ENCODE measurements around the gene C1QTNF3.

Gene C1QTNF3

GRCh38 chr5:33985447-33985846, 57.6 kb downstream of the C1QTNF3 start:
- H3K4me3 ChIP-seq (ENCODE audit: low read length) = no peak overlapping the region
- peaks cover 3% of the 10 kb centered on the region for H3K4me1 ChIP-seq (ENCODE audit: control insufficient read depth, insufficient read depth, low read length)
- H3K9me3 ChIP-seq (replicated peaks; ENCODE audit: low read length) = no peaks in the 10 kb centered on the region
- H3K9ac ChIP-seq (ENCODE audit: low read depth, low read length) = no peak overlapping the region
- no peak overlapping the region for H3K4me2 ChIP-seq (ENCODE audit: low read length)
- peaks cover 19% of the 10 kb centered on the region for H3K36me3 ChIP-seq (ENCODE audit: insufficient read depth, low read length)
- H3K27me3 ChIP-seq (ENCODE audit: control insufficient read depth, insufficient read depth, low read length) = no peaks in the 10 kb centered on the region

GRCh38 chr5:33984671-33985124, 58.3 kb downstream of the C1QTNF3 start, which contains the start of gene SLC45A2:
TSS of gene SLC45A2 (minus strand) at chr5:33984693. CDS start at chr5:33984583, 110 bp downstream.
- no peak within 1 kb of the TSS for H3K4me3 ChIP-seq (ENCODE audit: low read length)
- no peak within 1 kb of the TSS for H3K4me2 ChIP-seq (ENCODE audit: low read length)
- H3K27me3 ChIP-seq (ENCODE audit: control insufficient read depth, insufficient read depth, low read length) = no peaks in the 10 kb centered on the region
- peaks cover 19% of the 10 kb centered on the region for H3K36me3 ChIP-seq (ENCODE audit: insufficient read depth, low read length)
- peaks cover 3% of the 10 kb centered on the region for H3K4me1 ChIP-seq (ENCODE audit: control insufficient read depth, insufficient read depth, low read length)
- H3K9me3 ChIP-seq (replicated peaks; ENCODE audit: low read length) = no peaks in the 10 kb centered on the region
- no peak within 1 kb of the TSS for H3K9ac ChIP-seq (ENCODE audit: low read depth, low read length)

- Histone ChIP-seq H3K36me3 (ENCODE audit: insufficient read depth, low read length) (peaks cover 16% of the 10 kb centered on the region), H3K27me3 (ENCODE audit: control insufficient read depth, insufficient read depth, low read length) (no peaks in the 10 kb centered on the region), H3K4me3 (ENCODE audit: low read length) (no peak overlapping the region), H3K4me2 (ENCODE audit: low read length) (no peak overlapping the region), H3K9ac (ENCODE audit: low read depth, low read length) (no peak overlapping the region), H3K9me3 (replicated peaks; ENCODE audit: low read length) (no peaks in the 10 kb centered on the region), H3K4me1 (ENCODE audit: control insufficient read depth, insufficient read depth, low read length) (peaks cover 3% of the 10 kb centered on the region)
Observed at GRCh38 chr5:33984178-33984577, 58.8 kb downstream of the C1QTNF3 start.

GRCh38 chr5:33981408-33982162, 61.4 kb downstream of the C1QTNF3 start:
- Histone ChIP-seq H3K4me3 (ENCODE audit: low read length) (no peak overlapping the region), H3K27me3 (ENCODE audit: control insufficient read depth, insufficient read depth, low read length) (no peaks in the 10 kb centered on the region), H3K9me3 (replicated peaks; ENCODE audit: low read length) (no peaks in the 10 kb centered on the region), H3K4me2 (ENCODE audit: low read length) (no peak overlapping the region), H3K4me1 (ENCODE audit: control insufficient read depth, insufficient read depth, low read length) (peaks cover 3% of the 10 kb centered on the region), H3K36me3 (ENCODE audit: insufficient read depth, low read length) (no peaks in the 10 kb centered on the region), H3K9ac (ENCODE audit: low read depth, low read length) (no peak overlapping the region)

GRCh38 chr5:33980030-33980429, 63.0 kb downstream of the C1QTNF3 start:
- no peaks in the 10 kb centered on the region for H3K9me3 ChIP-seq (replicated peaks; ENCODE audit: low read length)
- H3K9ac ChIP-seq (ENCODE audit: low read depth, low read length) = no peak overlapping the region
- peaks cover 1% of the 10 kb centered on the region for H3K27me3 ChIP-seq (ENCODE audit: control insufficient read depth, insufficient read depth, low read length)
- no peaks in the 10 kb centered on the region for H3K36me3 ChIP-seq (ENCODE audit: insufficient read depth, low read length)
- H3K4me2 ChIP-seq (ENCODE audit: low read length) = no peak overlapping the region
- peaks cover 3% of the 10 kb centered on the region for H3K4me1 ChIP-seq (ENCODE audit: control insufficient read depth, insufficient read depth, low read length)
- H3K4me3 ChIP-seq (ENCODE audit: low read length) = no peak overlapping the region

GRCh38 chr5:33978306-33978705, 64.7 kb downstream of the C1QTNF3 start:
- Histone ChIP-seq H3K4me1 (ENCODE audit: control insufficient read depth, insufficient read depth, low read length) (no peaks in the 10 kb centered on the region), H3K4me2 (ENCODE audit: low read length) (no peak overlapping the region), H3K9me3 (replicated peaks; ENCODE audit: low read length) (no peaks in the 10 kb centered on the region), H3K27me3 (ENCODE audit: control insufficient read depth, insufficient read depth, low read length) (peaks cover 9% of the 10 kb centered on the region), H3K36me3 (ENCODE audit: insufficient read depth, low read length) (no peaks in the 10 kb centered on the region), H3K9ac (ENCODE audit: low read depth, low read length) (no peak overlapping the region), H3K4me3 (ENCODE audit: low read length) (no peak overlapping the region)

- H3K9me3 ChIP-seq (replicated peaks; ENCODE audit: low read length) = no peaks in the 10 kb centered on the region
- H3K4me2 ChIP-seq (ENCODE audit: low read length) = no peak overlapping the region
- no peaks in the 10 kb centered on the region for H3K36me3 ChIP-seq (ENCODE audit: insufficient read depth, low read length)
- no peaks in the 10 kb centered on the region for H3K4me1 ChIP-seq (ENCODE audit: control insufficient read depth, insufficient read depth, low read length)
- H3K9ac ChIP-seq (ENCODE audit: low read depth, low read length) = no peak overlapping the region
- H3K27me3 ChIP-seq (ENCODE audit: control insufficient read depth, insufficient read depth, low read length) = peaks cover 9% of the 10 kb centered on the region
- no peak overlapping the region for H3K4me3 ChIP-seq (ENCODE audit: low read length)
Observed at GRCh38 chr5:33976307-33976706, 66.7 kb downstream of the C1QTNF3 start.

- Histone ChIP-seq H3K9ac (ENCODE audit: low read depth, low read length) (no peak overlapping the region), H3K27me3 (ENCODE audit: control insufficient read depth, insufficient read depth, low read length) (peaks cover 9% of the 10 kb centered on the region), H3K4me1 (ENCODE audit: control insufficient read depth, insufficient read depth, low read length) (no peaks in the 10 kb centered on the region), H3K9me3 (replicated peaks; ENCODE audit: low read length) (no peaks in the 10 kb centered on the region), H3K4me3 (ENCODE audit: low read length) (no peak overlapping the region), H3K4me2 (ENCODE audit: low read length) (no peak overlapping the region), H3K36me3 (ENCODE audit: insufficient read depth, low read length) (no peaks in the 10 kb centered on the region)
Observed at GRCh38 chr5:33975852-33976251, 67.2 kb downstream of the C1QTNF3 start.

- Histone ChIP-seq H3K4me2 (ENCODE audit: low read length) (no peak overlapping the region), H3K9me3 (replicated peaks; ENCODE audit: low read length) (no peaks in the 10 kb centered on the region), H3K4me1 (ENCODE audit: control insufficient read depth, insufficient read depth, low read length) (no peaks in the 10 kb centered on the region), H3K9ac (ENCODE audit: low read depth, low read length) (no peak overlapping the region), H3K4me3 (ENCODE audit: low read length) (no peak overlapping the region), H3K27me3 (ENCODE audit: control insufficient read depth, insufficient read depth, low read length) (peaks cover 9% of the 10 kb centered on the region), H3K36me3 (ENCODE audit: insufficient read depth, low read length) (no peaks in the 10 kb centered on the region)
Observed at GRCh38 chr5:33973271-33973670, 69.7 kb downstream of the C1QTNF3 start.

- Histone ChIP-seq H3K4me1 (ENCODE audit: control insufficient read depth, insufficient read depth, low read length) (no peaks in the 10 kb centered on the region), H3K9me3 (replicated peaks; ENCODE audit: low read length) (no peaks in the 10 kb centered on the region), H3K9ac (ENCODE audit: low read depth, low read length) (no peak overlapping the region), H3K4me3 (ENCODE audit: low read length) (no peak overlapping the region), H3K4me2 (ENCODE audit: low read length) (no peak overlapping the region), H3K27me3 (ENCODE audit: control insufficient read depth, insufficient read depth, low read length) (peaks cover 9% of the 10 kb centered on the region), H3K36me3 (ENCODE audit: insufficient read depth, low read length) (no peaks in the 10 kb centered on the region)
Observed at GRCh38 chr5:33969572-33970452, 73.2 kb downstream of the C1QTNF3 start.

- H3K36me3 ChIP-seq (ENCODE audit: insufficient read depth, low read length) = no peaks in the 10 kb centered on the region
- H3K27me3 ChIP-seq (ENCODE audit: control insufficient read depth, insufficient read depth, low read length) = peaks cover 3% of the 10 kb centered on the region
- no peaks in the 10 kb centered on the region for H3K4me1 ChIP-seq (ENCODE audit: control insufficient read depth, insufficient read depth, low read length)
- no peak overlapping the region for H3K4me2 ChIP-seq (ENCODE audit: low read length)
- no peak overlapping the region for H3K4me3 ChIP-seq (ENCODE audit: low read length)
- no peak overlapping the region for H3K9ac ChIP-seq (ENCODE audit: low read depth, low read length)
- H3K9me3 ChIP-seq (replicated peaks; ENCODE audit: low read length) = no peaks in the 10 kb centered on the region
Observed at GRCh38 chr5:33968211-33969005, 74.6 kb downstream of the C1QTNF3 start.

Data from skeletal muscle satellite cell (primary cell).